NCI-H2227 treated with DMSO at 0.1 percent for 48 hours (cell line): ENCODE results near the gene WDR35.
A peak's percentile ranks its signal among the peaks of the same experiment; 100 is the strongest.
"Not testable (repeated sequence)": the region's sequence is repeated elsewhere in the genome, so short reads cannot be mapped to it uniquely, and the experiment has no call there.

ENCODE experiments used
- DNase-seq: peaks from one replicate; lab custom pipeline; 2025; lab: John Stamatoyannopoulos, UW

Gene WDR35

GRCh38 chr2:19937004-19937403 is 52.9 kb downstream of the WDR35 start:
- no peak for DNase-seq

- no peak for DNase-seq
Observed at GRCh38 chr2:19936203-19936602, 53.7 kb downstream of the WDR35 start.

GRCh38 chr2:19933351-19933981 is 56.4 kb downstream of the WDR35 start:
- DNase-seq: no peak

GRCh38 chr2:19932928-19933327 is 57.0 kb downstream of the WDR35 start:
- DNase-seq: no peak

GRCh38 chr2:19929226-19929625 is 60.7 kb downstream of the WDR35 start:
- no peak for DNase-seq

- DNase-seq: not testable (repeated sequence)
Observed at GRCh38 chr2:19927816-19928215, 62.1 kb downstream of the WDR35 start.

GRCh38 chr2:19924526-19924925 is 65.4 kb downstream of the WDR35 start:
- DNase-seq: not testable (repeated sequence)

GRCh38 chr2:19922188-19922587 is 67.7 kb downstream of the WDR35 start:
- DNase-seq: not testable (repeated sequence)

- no peak for DNase-seq
Observed at GRCh38 chr2:19916385-19916950, 73.4 kb downstream of the WDR35 start.

GRCh38 chr2:19914266-19914975 is 75.5 kb downstream of the WDR35 start:
- DNase-seq: no peak

GRCh38 chr2:19911808-19912509 is 77.9 kb downstream of the WDR35 start:
- DNase-seq: no peak

- DNase-seq: peak; percentile 77
Observed at GRCh38 chr2:19902216-19902740, 87.6 kb downstream of the WDR35 start.

GRCh38 chr2:19901442-19902215 is 88.3 kb downstream of the WDR35 start, which contains the start of gene TTC32:
TTC32 (minus strand) TSS chr2:19901983; CDS start chr2:19901854, 129 bp downstream.
- DNase-seq: peak; percentile 97

GRCh38 chr2:19900931-19901441 is 88.9 kb downstream of the WDR35 start:
- no peak for DNase-seq

GRCh38 chr2:19899985-19900930 is 89.6 kb downstream of the WDR35 start:
- DNase-seq: no peak

GRCh38 chr2:19898592-19899329 is 91.1 kb downstream of the WDR35 start:
- DNase-seq: no peak

- no peak for DNase-seq
Observed at GRCh38 chr2:19897623-19898245, 92.2 kb downstream of the WDR35 start.

GRCh38 chr2:19895535-19895934 is 94.4 kb downstream of the WDR35 start:
- no peak for DNase-seq
